MM.1S (cell line): Measurements from ENCODE around the gene KIF3C.

Source experiments
- DNase-seq: peaks from one replicate; pipeline ENCODE4 v3.0.0-alpha.2; 2015
- H2AFZ ChIP-seq: fragments of 300-600 bp; sonication (generic); 2 replicates; pipeline ENCODE4 v1.6.0; 2016; ENCODE audit warnings: antibody characterized with exemption, low read length
- H3F3A ChIP-seq: fragments of 300-600 bp; sonication (generic); 2 replicates; pipeline ENCODE4 v1.6.1; 2016; ENCODE audit warnings: mild to moderate bottlenecking, antibody characterized with exemption, low read length, moderate library complexity, mixed read lengths; ENCODE audit not compliant: insufficient read depth
- H3K27ac ChIP-seq: fragments of 300-600 bp; sonication (generic); 2 replicates; pipeline ENCODE4 v1.5.1; 2016; ENCODE audit warnings: mild to moderate bottlenecking, low read length
- H3K27me3 ChIP-seq: fragments of 300-600 bp; sonication (generic); replicated peaks from 2 replicates; pipeline ENCODE4 v1.6.0; 2016; ENCODE audit warnings: low read length; ENCODE audit not compliant: insufficient read depth
- H3K36me3 ChIP-seq: fragments of 300-600 bp; sonication (generic); replicated peaks from 2 replicates; pipeline ENCODE4 v1.6.1; 2016; ENCODE audit warnings: mild to moderate bottlenecking, low read length, mixed read lengths; ENCODE audit not compliant: insufficient read depth
- H3K4me1 ChIP-seq: fragments of 300-600 bp; sonication (generic); 2 replicates; pipeline ENCODE4 v1.6.1; 2016; ENCODE audit warnings: low read length, mixed read lengths
- H3K4me2 ChIP-seq: fragments of 300-600 bp; sonication (generic); 2 replicates; pipeline ENCODE4 v1.6.0; 2016; ENCODE audit warnings: low read depth, low read length
- H3K4me3 ChIP-seq: fragments of 300-600 bp; sonication (generic); 2 replicates; pipeline ENCODE4 v1.5.1; 2016; ENCODE audit warnings: low read length, mixed read lengths
- H3K79me2 ChIP-seq: fragments of 300-600 bp; sonication (generic); 2 replicates; pipeline ENCODE4 v1.6.1; 2016; ENCODE audit warnings: mixed run types, low read length, mixed read lengths
- H3K9ac ChIP-seq: fragments of 300-600 bp; sonication (generic); 2 replicates; pipeline ENCODE4 v1.6.1; 2016; ENCODE audit warnings: low read length, mixed read lengths
- H3K9me2 ChIP-seq: fragments of 300-600 bp; sonication (generic); replicated peaks from 2 replicates; pipeline ENCODE4 v1.6.1; 2016; ENCODE audit warnings: mild to moderate bottlenecking, low read length, mixed read lengths; ENCODE audit not compliant: insufficient read depth
- H3K9me3 ChIP-seq: fragments of 300-600 bp; sonication (generic); replicated peaks from 2 replicates; pipeline ENCODE4 v1.6.1; 2016; ENCODE audit warnings: mild to moderate bottlenecking, low read length, mixed read lengths; ENCODE audit not compliant: insufficient read depth
- H4K20me1 ChIP-seq: fragments of 300-600 bp; sonication (generic); 2 replicates; pipeline ENCODE4 v1.6.1; 2016; ENCODE audit warnings: mild to moderate bottlenecking, low read length, moderate library complexity, mixed read lengths; ENCODE audit not compliant: insufficient read depth
- CTCF ChIP-seq: fragments of 300-600 bp; sonication (generic); IDR thresholded peaks from 2 replicates; pipeline ENCODE4 v1.5.1; 2016; ENCODE audit warnings: antibody characterized with exemption, low read length, mixed read lengths
- EZH2 ChIP-seq: fragments of 300-600 bp; sonication (generic); optimal IDR thresholded peaks from 2 replicates; pipeline ENCODE3; 2017; ENCODE audit warnings: low read depth, mild to moderate bottlenecking, antibody characterized with exemption, low read length, mixed read lengths
- EZH2phosphoT487 ChIP-seq: fragments of 300-600 bp; sonication (generic); IDR thresholded peaks from 2 replicates; pipeline ENCODE4 v1.6.1; 2018; ENCODE audit warnings: antibody characterized with exemption, low read length

KIF3C gene

GRCh38 chr2:25992556-25992955 lies 10.3 kb upstream of the KIF3C start:
- H3K9me3 ChIP-seq, result no peaks in the 10 kb centered on the region
- DNase-seq, result no peak
- H3F3A ChIP-seq, result no peaks in the 10 kb centered on the region
- no peak overlapping the region for H3K27ac ChIP-seq
- H2AFZ ChIP-seq, result no peak overlapping the region
- no peak overlapping the region for H3K9ac ChIP-seq
- no peaks in the 10 kb centered on the region for H3K36me3 ChIP-seq
- no peak overlapping the region for H3K4me3 ChIP-seq
- H3K79me2 ChIP-seq, result no peaks in the 10 kb centered on the region
- H3K4me1 ChIP-seq, result no peaks in the 10 kb centered on the region
- H3K9me2 ChIP-seq, result no peaks in the 10 kb centered on the region
- H4K20me1 ChIP-seq, result no peaks in the 10 kb centered on the region
- TF ChIP-seq EZH2, result no peak
- no peak for TF ChIP-seq CTCF
- TF ChIP-seq EZH2phosphoT487, result no peak
- no peak overlapping the region for H3K4me2 ChIP-seq
- H3K27me3 ChIP-seq, result no peaks in the 10 kb centered on the region

DNA sequence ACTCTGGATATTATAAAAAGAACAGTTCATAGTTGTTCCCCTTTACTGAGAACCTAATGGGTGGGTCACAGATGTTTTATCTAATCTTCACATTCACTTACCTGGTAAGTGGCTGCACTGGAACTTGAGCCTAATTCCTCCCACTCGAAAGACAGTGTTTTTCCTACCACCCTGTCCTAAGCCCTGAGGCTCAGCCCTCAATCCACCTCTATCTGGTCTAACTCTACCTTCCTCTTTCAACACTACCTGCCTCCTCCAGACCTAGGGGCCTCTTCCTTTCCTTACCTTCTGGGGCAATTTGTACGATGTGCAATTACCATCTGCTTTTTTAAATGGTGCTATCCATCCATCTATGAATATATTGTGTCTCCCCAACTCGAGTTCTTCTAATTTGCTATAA lies 9.7 kb upstream of the KIF3C start:
- H3K9me3 ChIP-seq, result no peaks in the 10 kb centered on the region
- H3K9me2 ChIP-seq, result no peaks in the 10 kb centered on the region
- TF ChIP-seq CTCF (no peak), EZH2phosphoT487 (no peak), EZH2 (no peak)
- no peak overlapping the region for H3K27ac ChIP-seq
- H3F3A ChIP-seq, result no peaks in the 10 kb centered on the region
- H3K4me1 ChIP-seq, result no peaks in the 10 kb centered on the region
- H3K9ac ChIP-seq, result no peak overlapping the region
- no peak overlapping the region for H3K4me3 ChIP-seq
- H3K4me2 ChIP-seq, result peak overlapping the region; percentile 53; the same call in 1 of the 2 replicates
- H3K36me3 ChIP-seq, result no peaks in the 10 kb centered on the region
- no peak for DNase-seq
- H3K27me3 ChIP-seq, result no peaks in the 10 kb centered on the region
- no peaks in the 10 kb centered on the region for H4K20me1 ChIP-seq
- H2AFZ ChIP-seq, result no peak overlapping the region
- no peaks in the 10 kb centered on the region for H3K79me2 ChIP-seq

DNA sequence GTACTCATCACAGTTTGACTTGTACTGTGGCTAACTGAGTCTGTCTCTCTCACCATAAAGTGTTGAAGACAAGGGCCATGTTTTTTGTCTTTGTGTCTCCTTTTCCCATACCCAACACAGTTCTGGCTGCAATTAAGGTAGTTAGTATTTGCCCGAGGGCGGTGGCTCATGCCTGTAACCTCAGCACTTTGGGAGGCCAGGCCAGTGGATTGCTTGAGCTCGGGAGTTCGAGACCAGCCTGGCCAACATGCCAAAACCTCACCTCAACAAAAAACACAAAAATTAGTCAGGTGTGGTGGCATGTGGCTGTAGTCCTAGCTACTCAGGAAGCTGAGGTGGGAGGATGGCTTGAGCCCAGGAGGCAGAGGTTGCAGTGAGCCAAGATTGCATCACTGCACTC lies 6.9 kb upstream of the KIF3C start:
- Histone ChIP-seq H2AFZ (no peak overlapping the region), H3K27me3 (no peaks in the 10 kb centered on the region)

More for the DNA sequence above, 6.9 kb upstream of the KIF3C start:
- H3K79me2 ChIP-seq, result no peaks in the 10 kb centered on the region
- no peaks in the 10 kb centered on the region for H3K9me2 ChIP-seq
- no peaks in the 10 kb centered on the region for H3K36me3 ChIP-seq
- no peaks in the 10 kb centered on the region for H3K9me3 ChIP-seq
- DNase-seq, result no peak
- no peaks in the 10 kb centered on the region for H3F3A ChIP-seq
- no peak overlapping the region for H3K27ac ChIP-seq
- H3K4me3 ChIP-seq, result no peak overlapping the region
- H3K9ac ChIP-seq, result no peak overlapping the region
- TF ChIP-seq CTCF, result no peak
- no peak for TF ChIP-seq EZH2
- TF ChIP-seq EZH2phosphoT487, result no peak
- no peaks in the 10 kb centered on the region for H4K20me1 ChIP-seq
- no peak overlapping the region for H3K4me2 ChIP-seq
- no peaks in the 10 kb centered on the region for H3K4me1 ChIP-seq
